ENCODE measurements around the gene CRYBG2. TPM values are rescaled to one million over a fixed set of nuclear protein-coding genes. Genes with fewer than 3 reads are reported as not detected.

CRYBG2 gene
- total and polyA plus RNA-seq, 10 of the 15 experiments (the other 5 are each of a cell fraction or from before 2014, with no cell fraction given): 0.03 to 1.2 (median 0.11) TPM; not detected in 4

GRCh38 chr1:26362331-26362730, 8.4 kb upstream of the CRYBG2 start (continued):
- TF ChIP-seq, protein P1, sequence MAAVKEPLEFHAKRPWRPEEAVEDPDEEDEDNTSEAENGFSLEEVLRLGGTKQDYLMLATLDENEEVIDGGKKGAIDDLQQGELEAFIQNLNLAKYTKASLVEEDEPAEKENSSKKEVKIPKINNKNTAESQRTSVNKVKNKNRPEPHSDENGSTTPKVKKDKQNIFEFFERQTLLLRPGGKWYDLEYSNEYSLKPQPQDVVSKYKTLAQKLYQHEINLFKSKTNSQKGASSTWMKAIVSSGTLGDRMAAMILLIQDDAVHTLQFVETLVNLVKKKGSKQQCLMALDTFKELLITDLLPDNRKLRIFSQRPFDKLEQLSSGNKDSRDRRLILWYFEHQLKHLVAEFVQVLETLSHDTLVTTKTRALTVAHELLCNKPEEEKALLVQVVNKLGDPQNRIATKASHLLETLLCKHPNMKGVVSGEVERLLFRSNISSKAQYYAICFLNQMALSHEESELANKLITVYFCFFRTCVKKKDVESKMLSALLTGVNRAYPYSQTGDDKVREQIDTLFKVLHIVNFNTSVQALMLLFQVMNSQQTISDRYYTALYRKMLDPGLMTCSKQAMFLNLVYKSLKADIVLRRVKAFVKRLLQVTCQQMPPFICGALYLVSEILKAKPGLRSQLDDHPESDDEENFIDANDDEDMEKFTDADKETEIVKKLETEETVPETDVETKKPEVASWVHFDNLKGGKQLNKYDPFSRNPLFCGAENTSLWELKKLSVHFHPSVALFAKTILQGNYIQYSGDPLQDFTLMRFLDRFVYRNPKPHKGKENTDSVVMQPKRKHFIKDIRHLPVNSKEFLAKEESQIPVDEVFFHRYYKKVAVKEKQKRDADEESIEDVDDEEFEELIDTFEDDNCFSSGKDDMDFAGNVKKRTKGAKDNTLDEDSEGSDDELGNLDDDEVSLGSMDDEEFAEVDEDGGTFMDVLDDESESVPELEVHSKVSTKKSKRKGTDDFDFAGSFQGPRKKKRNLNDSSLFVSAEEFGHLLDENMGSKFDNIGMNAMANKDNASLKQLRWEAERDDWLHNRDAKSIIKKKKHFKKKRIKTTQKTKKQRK (IDR thresholded peaks at IDR 0.05; ENCODE audit: low read depth, low read length): no peak
- no peak for TF ChIP-seq SMAD1 (IDR thresholded peaks at IDR 0.05; ENCODE audit: low read depth, partially characterized antibody)

- intact Hi-C loops (cut with micrococcal nuclease; ENCODE audit: unreplicated experiment) (loop anchor here (2.0 to 10.0 kb wide), 2 partner anchors 53 to 77 kb away; partner anchors contain the start of gene LIN28A), in situ Hi-C loops (cut with MboI) (no loop called here)
- no peaks in the 10 kb centered on the region for H3K36me3 ChIP-seq (ENCODE audit: control insufficient read depth in 2 of 2, insufficient read depth in 2 of 2, low read length in 1 of 2)
- H3K4me2 ChIP-seq (ENCODE audit: control insufficient read depth, insufficient read depth): no peak overlapping the region
- H3K27me3 ChIP-seq (replicated peaks in 1 of 2; ENCODE audit: control insufficient read depth in 2 of 2, insufficient read depth in 2 of 2, low read length in 1 of 2): peaks cover 4 to 5% of the 10 kb centered on the region in 2 experiments; a peak in 3 of 4 replicates
- RAD21 ChIA-PET (ENCODE audit: unreplicated experiment): interaction anchor here (1.3 to 4.1 kb wide), 3 partner anchors 43 to 77 kb away, joined by 3 to 29 read pairs (median 9); partner anchors contain the start of gene CD52
- no peaks in the 10 kb centered on the region for H4K20me1 ChIP-seq (ENCODE audit: control insufficient read depth, insufficient read depth)
- no peak overlapping the region for H2AFZ ChIP-seq (ENCODE audit: control insufficient read depth, low read depth, low read length)
- H3K4me3 ChIP-seq: no peak overlapping the region
- H3K4me1 ChIP-seq (ENCODE audit: control insufficient read depth, insufficient read depth, low read length): no peaks in the 10 kb centered on the region; the same call in 1 of the 2 replicates
- no peak for DNase-seq (ENCODE audit: low read depth, low spot score)
- CTCF ChIA-PET: interaction anchor here (0.6 to 5.6 kb wide), 12 partner anchors 12 to 235 kb away, joined by 3 to 89 read pairs (median 3); partner anchors contain the start of gene ZNF683
- H3K9me3 ChIP-seq (replicated peaks; ENCODE audit: control insufficient read depth, insufficient read depth, low read length): no peaks in the 10 kb centered on the region
- no peak for FAIRE-seq
- SMC1A ChIA-PET (ENCODE audit: uncharacterized antibody, unreplicated experiment): interaction anchor here (2.1 kb wide), 1 partner anchor 77 kb away, joined by 17 read pairs; no protein-coding TSS in a partner anchor
- H3K9ac ChIP-seq (ENCODE audit: control insufficient read depth, insufficient read depth, low read length): no peak overlapping the region
- 68% methylated on average over 12 of the region's 12 CpGs for WGBS (ENCODE audit: insufficient coverage, insufficient replicate concordance, low lambda C conversion rate, missing lambda C conversion rate)
- no peaks in the 10 kb centered on the region for H3K79me2 ChIP-seq (ENCODE audit: control insufficient read depth, insufficient read depth, low read length)
- H3K27ac ChIP-seq (ENCODE audit: control insufficient read depth, insufficient read depth): no peak overlapping the region
- peak; percentile 29 for ATAC-seq
- POLR2A ChIA-PET: no interaction called here
- no TSS peak for BruUV-seq (replicated peaks)
- TF ChIP-seq FOS (IDR thresholded peaks at IDR 0.05; ENCODE audit: borderline replicate concordance, extremely low read depth, insufficient read length): no peak
- TF ChIP-seq NRF1 (conservative IDR thresholded peaks at IDR 0.05; ENCODE audit: low read depth, low read length): no peak
- TF ChIP-seq CEBPB (IDR thresholded peaks at IDR 0.05; ENCODE audit: borderline replicate concordance in 1 of 2, low read depth in 2 of 2, low read length in 2 of 2): no peak
- no peak for TF ChIP-seq SRF (IDR thresholded peaks at IDR 0.05; ENCODE audit: low read depth in 2 of 2, low read length in 2 of 2)
- no peak for TF ChIP-seq ZBTB11 (CRISPR knock-in tag; IDR thresholded peaks at IDR 0.05)
- TF ChIP-seq SMAD1 (IDR thresholded peaks at IDR 0.05; ENCODE audit: low read depth, partially characterized antibody): no peak
- no peak for TF ChIP-seq TARDBP (IDR thresholded peaks at IDR 0.05; ENCODE audit: borderline replicate concordance)
- TF ChIP-seq SP1 (IDR thresholded peaks at IDR 0.05; ENCODE audit: low read depth, low read length): no peak
- TF ChIP-seq JUND (IDR thresholded peaks at IDR 0.05; ENCODE audit: low read depth, low read length): no peak
- TF ChIP-seq ZBED1 (IDR thresholded peaks at IDR 0.05; ENCODE audit: borderline replicate concordance): no peak
- no peak for TF ChIP-seq CHD2 (IDR thresholded peaks at IDR 0.05; ENCODE audit: borderline replicate concordance, low read depth, low read length)
- no peak for TF ChIP-seq BCL3 (IDR thresholded peaks at IDR 0.05; ENCODE audit: borderline replicate concordance, insufficient read depth, low read depth, low read length, poor library complexity, severe bottlenecking)
- no peak for TF ChIP-seq CREB1 (IDR thresholded peaks at IDR 0.05; ENCODE audit: low read depth)
Observed at GRCh38 chr1:26361605-26362122, 7.7 kb upstream of the CRYBG2 start.

All from GM12878 (cell line).